Measurements from ENCODE around the gene MLXIPL.

DNA sequence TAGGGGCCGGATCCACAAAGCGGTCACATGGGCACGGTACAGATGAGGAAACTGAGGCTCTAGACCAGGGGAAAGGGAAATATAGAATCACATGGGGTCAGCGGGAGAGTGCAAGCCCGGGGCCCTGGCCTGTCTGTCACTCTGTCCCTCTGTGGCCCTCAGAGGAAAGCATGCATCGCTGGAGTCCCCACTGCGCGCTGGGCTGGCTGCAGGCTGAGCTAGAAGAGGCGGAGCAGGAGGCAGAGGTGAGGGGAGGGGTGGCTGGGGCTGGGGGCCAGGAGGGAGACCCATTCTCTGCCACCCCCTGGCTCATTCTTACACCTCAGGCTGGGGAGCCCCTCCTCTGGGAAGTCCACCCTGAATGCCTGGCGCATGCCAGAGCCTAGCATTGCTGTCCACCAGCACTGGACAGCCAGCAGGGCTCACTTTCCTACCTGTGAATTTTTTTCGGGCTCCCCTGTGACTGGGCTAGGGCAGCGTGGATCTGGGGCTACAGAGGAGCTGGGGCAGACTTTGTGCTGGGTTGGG is 45.6 kb upstream of the MLXIPL start:
- TF ChIP-seq CTCF (IDR thresholded peaks at IDR 0.05) (no peak), POLR2A (IDR thresholded peaks at IDR 0.05) (no peak)

All from esophagus squamous epithelium (tissue), 4 donors.